Measurements from ENCODE around the gene HLA-DPA1.

Gene HLA-DPA1

DNA sequence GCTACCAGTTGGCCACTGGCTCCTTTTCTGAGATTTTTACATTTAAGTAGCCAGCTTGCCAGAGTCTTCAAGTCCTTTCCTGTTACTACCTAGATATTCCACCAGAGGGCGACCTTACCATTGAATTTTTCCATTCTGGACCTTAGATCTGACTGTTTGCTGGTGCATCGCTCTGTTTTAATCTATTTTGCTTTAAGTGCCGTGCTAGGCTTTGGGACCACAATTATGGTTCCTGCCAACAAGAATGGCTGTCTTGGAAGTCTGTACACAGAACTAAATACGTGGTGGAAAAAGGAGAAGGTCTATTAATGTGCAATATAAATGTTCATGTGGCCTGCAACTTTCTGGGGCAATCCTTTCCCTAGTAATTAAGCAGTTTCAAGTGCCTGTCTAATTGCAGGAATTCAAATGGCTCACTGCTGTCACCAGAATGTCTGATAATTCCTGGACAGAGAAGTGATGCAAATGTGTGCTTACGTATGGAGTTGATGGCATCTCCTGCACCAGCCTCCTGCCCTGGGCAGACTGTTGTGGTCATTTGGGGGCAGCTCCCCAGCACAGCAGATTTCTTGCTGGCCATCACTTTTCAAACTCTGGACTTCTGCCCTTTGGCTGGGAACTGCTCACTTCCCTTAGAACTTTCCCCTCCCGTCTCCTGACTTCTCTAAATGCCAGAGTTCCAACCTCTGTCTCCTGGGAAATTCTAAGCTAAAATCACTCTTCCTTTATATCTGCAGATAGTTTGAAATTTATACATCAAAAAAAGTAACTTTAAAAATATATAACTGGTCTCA, 58.4 kb downstream of the HLA-DPA1 start:
- peak; percentile 11 for DNase-seq
